ENCODE data around the gene SDHA. TPM values are rescaled to one million over a fixed set of nuclear protein-coding genes. Genes with fewer than 3 reads are reported as not detected.

The SDHA gene
- total RNA-seq, 2 donors from 2014 or later, result 59.6 to 70.5 TPM

DNA sequence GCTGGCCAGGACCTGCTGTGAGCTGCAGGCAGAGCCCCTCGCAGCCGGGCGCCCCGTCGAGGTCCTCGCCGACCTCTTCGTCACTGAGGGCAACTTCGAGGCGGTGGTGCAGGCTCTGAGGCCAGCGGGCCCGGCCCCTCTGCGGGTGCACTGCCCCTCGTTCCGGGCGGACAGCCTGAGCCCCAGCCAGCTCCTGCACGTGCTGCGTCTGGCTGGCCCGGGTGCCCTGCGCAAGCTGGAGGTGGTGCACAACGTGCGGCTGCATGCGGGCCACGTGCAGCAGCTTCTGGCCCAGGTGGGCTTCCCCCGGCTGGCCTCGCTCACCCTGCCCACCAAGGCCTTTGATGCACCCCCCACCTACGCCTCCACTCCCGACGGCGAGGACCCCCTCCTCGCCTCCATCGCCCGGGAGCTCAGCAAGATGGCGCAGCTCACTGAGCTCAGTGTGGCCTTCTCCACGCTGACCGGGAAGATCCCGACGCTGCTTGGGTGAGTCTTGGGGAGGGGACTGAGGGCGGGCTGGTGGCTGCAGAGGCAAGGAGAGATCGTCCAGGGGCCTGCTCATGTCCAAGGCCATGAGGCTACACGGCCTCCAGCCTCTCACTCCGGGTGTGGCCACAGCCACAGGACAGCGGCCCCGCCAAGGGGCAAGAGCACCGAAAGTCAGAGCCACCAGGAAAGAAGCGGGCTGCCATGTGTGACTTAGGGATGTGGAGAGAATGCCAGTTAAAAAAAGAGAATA is 26.0 kb upstream of the SDHA start:
- no peak for ATAC-seq (ENCODE audit: insufficient number of reproducible peaks, low FRiP score, low read depth)
- TF ChIP-seq, protein P1, sequence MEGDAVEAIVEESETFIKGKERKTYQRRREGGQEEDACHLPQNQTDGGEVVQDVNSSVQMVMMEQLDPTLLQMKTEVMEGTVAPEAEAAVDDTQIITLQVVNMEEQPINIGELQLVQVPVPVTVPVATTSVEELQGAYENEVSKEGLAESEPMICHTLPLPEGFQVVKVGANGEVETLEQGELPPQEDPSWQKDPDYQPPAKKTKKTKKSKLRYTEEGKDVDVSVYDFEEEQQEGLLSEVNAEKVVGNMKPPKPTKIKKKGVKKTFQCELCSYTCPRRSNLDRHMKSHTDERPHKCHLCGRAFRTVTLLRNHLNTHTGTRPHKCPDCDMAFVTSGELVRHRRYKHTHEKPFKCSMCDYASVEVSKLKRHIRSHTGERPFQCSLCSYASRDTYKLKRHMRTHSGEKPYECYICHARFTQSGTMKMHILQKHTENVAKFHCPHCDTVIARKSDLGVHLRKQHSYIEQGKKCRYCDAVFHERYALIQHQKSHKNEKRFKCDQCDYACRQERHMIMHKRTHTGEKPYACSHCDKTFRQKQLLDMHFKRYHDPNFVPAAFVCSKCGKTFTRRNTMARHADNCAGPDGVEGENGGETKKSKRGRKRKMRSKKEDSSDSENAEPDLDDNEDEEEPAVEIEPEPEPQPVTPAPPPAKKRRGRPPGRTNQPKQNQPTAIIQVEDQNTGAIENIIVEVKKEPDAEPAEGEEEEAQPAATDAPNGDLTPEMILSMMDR (IDR thresholded peaks at IDR 0.05), result no peak
- no peak for DNase-seq (ENCODE audit: low spot score)
- no peaks in the 10 kb centered on the region for H3K36me3 ChIP-seq
- no peak overlapping the region for H3K27ac ChIP-seq
- no peaks in the 10 kb centered on the region for H3K9me3 ChIP-seq
- H3K4me3 ChIP-seq, result no peak overlapping the region
- no peaks in the 10 kb centered on the region for H3K27me3 ChIP-seq (replicated peaks; ENCODE audit: insufficient read depth)
- H3K4me1 ChIP-seq (ENCODE audit: control insufficient read depth in 1 of 2, low read depth in 2 of 2), result peaks cover 4 to 26% of the 10 kb centered on the region in 2 donors

DNA sequence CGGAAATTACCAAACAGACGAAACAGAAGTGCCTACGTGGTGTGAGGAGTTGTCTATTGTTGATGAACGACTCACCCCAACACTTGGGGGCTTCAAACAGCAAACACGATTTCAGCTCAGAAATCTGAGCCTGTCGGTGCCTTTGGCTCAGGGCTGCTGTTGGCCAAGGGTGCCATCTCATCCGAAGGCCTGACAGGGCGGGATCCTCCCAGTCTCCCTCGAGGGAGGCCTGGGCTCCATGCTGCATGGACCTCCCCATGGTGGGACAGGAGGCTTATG is 25.5 kb upstream of the SDHA start:
- Histone ChIP-seq H3K27me3 (replicated peaks; ENCODE audit: insufficient read depth) (no peaks in the 10 kb centered on the region), H3K36me3 (no peaks in the 10 kb centered on the region), H3K4me3 (no peak overlapping the region), H3K9me3 (no peaks in the 10 kb centered on the region), H3K27ac (no peak overlapping the region), H3K4me1 (ENCODE audit: control insufficient read depth in 1 of 2, low read depth in 2 of 2) (peaks cover 4 to 25% of the 10 kb centered on the region in 2 donors)
- no peak for ATAC-seq (ENCODE audit: insufficient number of reproducible peaks, low FRiP score, low read depth)
- no peak for DNase-seq (ENCODE audit: low spot score)
- TF ChIP-seq, protein P1 (IDR thresholded peaks at IDR 0.05), result no peak

DNA sequence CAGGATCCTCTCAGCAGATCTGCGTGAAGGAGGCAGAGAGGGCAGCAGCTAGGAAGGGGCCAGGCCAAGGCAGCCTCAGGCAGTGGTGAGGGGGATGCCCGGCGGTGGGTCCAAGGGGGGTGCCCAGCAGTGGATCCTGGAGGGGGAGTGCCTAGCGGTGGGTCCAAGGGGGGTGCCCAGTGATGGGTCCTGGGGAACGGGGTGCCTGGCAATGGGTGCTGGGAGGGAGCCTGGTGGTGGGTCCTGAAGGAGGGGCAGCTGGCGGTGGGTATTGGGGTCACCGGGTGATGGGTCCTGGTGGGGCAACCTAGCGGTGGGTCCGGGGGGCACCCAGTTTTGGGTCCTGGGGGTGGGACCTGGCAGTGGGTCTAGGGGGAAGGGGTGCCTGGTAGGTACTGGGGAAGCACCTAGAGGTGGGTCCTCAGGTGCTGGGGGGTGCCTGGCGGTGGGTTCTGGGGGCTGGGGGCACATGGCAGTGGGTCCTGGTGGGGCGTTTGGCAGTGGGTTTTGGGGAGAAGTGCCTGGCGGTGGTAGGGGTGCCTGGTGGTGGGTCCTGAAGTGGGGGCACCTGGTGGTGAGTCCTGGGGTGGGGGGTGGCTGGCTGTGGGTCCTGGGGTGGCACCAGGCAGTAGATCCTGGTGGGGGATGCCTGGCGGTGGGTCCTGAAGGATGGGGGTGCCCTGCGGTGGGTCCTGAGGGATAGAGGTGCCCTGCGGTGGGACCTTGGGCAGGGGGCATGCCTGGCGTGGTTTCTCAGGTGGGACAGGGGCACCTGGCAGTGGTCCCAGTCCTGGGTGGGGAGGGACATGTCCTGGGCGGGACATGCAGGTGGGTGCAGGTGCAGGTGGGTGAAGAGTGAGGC is 24.9 kb upstream of the SDHA start:
- H3K27ac ChIP-seq, result no peak overlapping the region
- H3K9me3 ChIP-seq, result no peaks in the 10 kb centered on the region
- no peak for DNase-seq (ENCODE audit: low spot score)
- TF ChIP-seq, protein P1 (IDR thresholded peaks at IDR 0.05), result no peak
- H3K4me3 ChIP-seq, result no peak overlapping the region
- no peaks in the 10 kb centered on the region for H3K36me3 ChIP-seq
- no peaks in the 10 kb centered on the region for H3K27me3 ChIP-seq (replicated peaks; ENCODE audit: insufficient read depth)
- no peak for ATAC-seq (ENCODE audit: insufficient number of reproducible peaks, low FRiP score, low read depth)
- H3K4me1 ChIP-seq (ENCODE audit: control insufficient read depth in 1 of 2, low read depth in 2 of 2), result peaks cover 4 to 20% of the 10 kb centered on the region in 2 donors

DNA sequence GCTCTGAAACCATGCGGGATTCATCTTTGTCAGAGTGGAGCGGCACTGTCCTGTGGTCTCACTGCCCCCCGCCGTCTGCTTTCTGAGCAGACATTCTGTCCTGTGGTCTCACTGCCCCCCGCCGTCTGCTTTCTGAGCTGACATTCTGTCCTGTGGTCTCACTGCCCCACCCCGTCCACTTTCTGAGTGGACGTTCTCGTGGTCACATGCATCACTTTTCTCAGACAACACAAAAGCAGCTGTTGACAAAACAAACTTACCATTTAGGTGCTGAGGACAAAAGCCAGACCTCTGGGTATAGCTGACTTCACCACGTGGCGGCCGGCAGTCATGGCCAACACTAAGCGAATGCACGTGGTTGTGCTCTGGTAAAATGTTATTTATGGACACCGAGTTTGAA is 24.0 kb upstream of the SDHA start:
- no peak overlapping the region for H3K4me3 ChIP-seq
- DNase-seq (ENCODE audit: low spot score) (no peak), ATAC-seq (ENCODE audit: insufficient number of reproducible peaks, low FRiP score, low read depth) (no peak)
- no peaks in the 10 kb centered on the region for H3K9me3 ChIP-seq
- H3K27ac ChIP-seq, result no peak overlapping the region
- H3K36me3 ChIP-seq, result no peaks in the 10 kb centered on the region
- TF ChIP-seq, protein P1 (IDR thresholded peaks at IDR 0.05), result no peak
- no peaks in the 10 kb centered on the region for H3K27me3 ChIP-seq (replicated peaks; ENCODE audit: insufficient read depth)
- peaks cover 4 to 18% of the 10 kb centered on the region in 2 donors for H3K4me1 ChIP-seq (ENCODE audit: control insufficient read depth in 1 of 2, low read depth in 2 of 2)

DNA sequence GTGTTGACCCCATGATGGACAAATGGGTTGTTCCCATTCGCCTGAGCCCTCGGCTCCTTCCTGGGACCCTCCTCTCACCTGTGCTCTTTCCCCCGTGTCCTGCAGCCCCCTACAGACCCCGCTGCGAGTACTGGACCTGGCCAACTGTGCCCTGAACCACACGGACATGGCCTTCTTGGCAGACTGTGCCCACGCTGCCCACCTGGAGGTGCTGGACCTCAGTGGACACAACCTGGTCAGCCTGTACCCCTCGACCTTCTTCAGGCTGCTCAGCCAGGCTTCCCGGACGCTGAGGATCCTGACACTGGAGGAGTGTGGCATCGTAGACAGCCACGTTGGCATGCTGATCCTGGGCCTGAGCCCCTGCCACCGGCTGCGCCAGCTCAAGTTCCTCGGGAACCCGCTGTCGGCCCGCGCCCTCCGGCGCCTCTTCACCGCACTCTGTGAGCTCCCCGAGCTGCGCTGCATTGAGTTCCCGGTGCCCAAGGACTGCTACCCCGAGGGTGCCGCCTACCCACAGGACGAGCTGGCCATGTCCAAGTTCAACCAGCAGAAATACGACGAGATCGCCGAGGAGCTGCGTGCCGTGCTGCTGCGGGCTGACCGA is 23.4 kb upstream of the SDHA start:
- Histone ChIP-seq H3K4me3 (no peak overlapping the region), H3K9me3 (no peaks in the 10 kb centered on the region), H3K27ac (no peak overlapping the region), H3K27me3 (replicated peaks; ENCODE audit: insufficient read depth) (no peaks in the 10 kb centered on the region), H3K36me3 (no peaks in the 10 kb centered on the region), H3K4me1 (ENCODE audit: control insufficient read depth in 1 of 2, low read depth in 2 of 2) (peaks cover 4 to 18% of the 10 kb centered on the region in 2 donors)
- ATAC-seq (ENCODE audit: insufficient number of reproducible peaks, low FRiP score, low read depth), result no peak
- TF ChIP-seq, protein P1 (IDR thresholded peaks at IDR 0.05), result no peak
- no peak for DNase-seq (ENCODE audit: low spot score)

All from thoracic aorta (tissue), 2 donors.